SH-SY5Y (cell line): ENCODE data around the gene RAP1GAP.

Source experiments
- GATA2 ChIP-seq: IDR thresholded peaks from 2 replicates; pipeline ENCODE4 v1.6.1; 2011; ENCODE audit warnings: mild to moderate bottlenecking, low read depth, low read length
- GATA3 ChIP-seq: IDR thresholded peaks from 2 replicates; pipeline ENCODE4 v1.6.1; 2011; ENCODE audit warnings: low read depth, mild to moderate bottlenecking, low read length, moderate library complexity

DNA sequence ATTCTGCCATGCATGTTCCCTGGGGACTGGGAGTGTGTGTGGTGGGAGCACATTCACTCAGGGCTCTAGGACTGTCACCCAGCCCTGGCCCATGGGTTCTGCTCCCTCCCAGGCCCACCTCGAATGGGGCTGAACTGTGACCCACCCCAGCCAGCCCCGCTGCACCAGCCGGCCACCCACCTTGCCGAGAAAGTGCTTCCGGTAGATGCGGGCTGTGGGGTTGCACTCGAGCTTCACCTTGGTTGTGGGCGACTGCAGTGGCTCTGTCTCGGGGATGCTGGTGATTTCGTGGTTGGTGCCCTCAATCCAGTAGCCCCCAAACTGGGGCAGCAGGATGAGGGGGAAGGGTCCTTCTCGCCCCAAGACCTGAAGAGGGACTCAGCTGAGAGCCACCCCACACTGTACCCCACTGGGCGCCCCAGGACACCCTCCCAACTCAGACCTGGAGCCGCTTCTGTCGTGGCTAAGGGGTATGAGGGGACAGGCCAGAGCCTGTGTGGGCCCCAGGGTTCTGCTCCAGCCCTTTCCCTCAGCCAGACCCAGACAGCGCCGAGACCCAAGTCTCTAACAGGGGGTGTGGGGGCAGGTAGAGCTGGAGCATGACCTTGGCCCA is 51.9 kb downstream of the RAP1GAP start:
- TF ChIP-seq GATA3, result no peak
- TF ChIP-seq GATA2, result no peak
